SU-DHL-6 (cell line): ENCODE results near the gene SORCS2.

Source experiments
- H2AFZ ChIP-seq: fragments of 200-600 bp; sonication (generic); 2 replicates; pipeline ENCODE4 v1.6.1; 2014; ENCODE audit warnings: low read depth, mild to moderate bottlenecking, moderate library complexity, mixed read lengths, antibody characterized with exemption, low read length; ENCODE audit not compliant: severe bottlenecking
- H3F3A ChIP-seq: fragments of 200-600 bp; shearing (Covaris generic); 2 replicates; pipeline ENCODE4 v1.6.0; 2016; ENCODE audit warnings: antibody characterized with exemption, mild to moderate bottlenecking; ENCODE audit not compliant: insufficient read depth
- H3K27ac ChIP-seq: fragments of 200-600 bp; sonication (generic); 2 replicates; pipeline ENCODE4 v1.5.1; 2016; ENCODE audit warnings: low read depth, mild to moderate bottlenecking, low read length, moderate library complexity, mixed read lengths
- H3K27me3 ChIP-seq: fragments of 200-600 bp; sonication (generic), shearing (Covaris generic); 2 replicates; pipeline ENCODE4 v1.6.0; 2014; ENCODE audit warnings: mild to moderate bottlenecking, low read length
- H3K36me3 ChIP-seq: fragments of 200-600 bp; sonication (generic); 2 replicates; pipeline ENCODE4 v1.6.1; 2014; ENCODE audit warnings: mild to moderate bottlenecking, low read length, mixed read lengths
- H3K4me2 ChIP-seq: fragments of 300-600, 200-600 bp; shearing (Covaris generic), sonication (generic); 2 replicates; pipeline ENCODE4 v1.6.0; 2014; ENCODE audit warnings: low read length, low read depth, mild to moderate bottlenecking; ENCODE audit not compliant: poor library complexity, severe bottlenecking
- H3K4me3 ChIP-seq: fragments of 200-600 bp; sonication (generic); 2 replicates; pipeline ENCODE4 v1.5.1; 2014; ENCODE audit warnings: antibody characterized with exemption, low read length, mild to moderate bottlenecking, mixed read lengths; ENCODE audit not compliant: insufficient read depth, poor library complexity, severe bottlenecking
- H3K79me2 ChIP-seq: fragments of 200-600 bp; sonication (generic); 2 replicates; pipeline ENCODE4 v1.6.1; 2014; ENCODE audit warnings: mild to moderate bottlenecking, low read length, moderate library complexity; ENCODE audit not compliant: insufficient read depth
- H3K9ac ChIP-seq: fragments of 200-600 bp; sonication (generic); 2 replicates; pipeline ENCODE4 v1.7.0; 2014; ENCODE audit warnings: mild to moderate bottlenecking, low read length
- H3K9me2 ChIP-seq: fragments of 200-600 bp; sonication (generic); replicated peaks from 2 replicates; pipeline ENCODE4 v1.6.1; 2014; ENCODE audit warnings: low read length; ENCODE audit not compliant: insufficient read depth
- H3K9me3 ChIP-seq: fragments of 200-600 bp; sonication (generic); 2 replicates; pipeline ENCODE4 v1.6.1; 2014; ENCODE audit warnings: low read length, mixed read lengths; ENCODE audit not compliant: insufficient read depth
- H4K20me1 ChIP-seq: fragments of 200-600 bp; sonication (generic); 2 replicates; pipeline ENCODE4 v1.6.1; 2014; ENCODE audit warnings: low read depth, mild to moderate bottlenecking, antibody characterized with exemption, low read length, moderate library complexity, mixed read lengths
- CTCF ChIP-seq: fragments of 200-600 bp; sonication (generic); IDR thresholded peaks from one replicate; pipeline ENCODE4 v1.5.1; 2017; ENCODE audit warnings: antibody characterized with exemption, mild to moderate bottlenecking, low read length, moderate library complexity; ENCODE audit not compliant: insufficient read depth, poor library complexity, severe bottlenecking
- EZH2phosphoT487 ChIP-seq: fragments of 200-600 bp; sonication (generic), shearing (Covaris generic); conservative IDR thresholded peaks from 2 replicates; pipeline ENCODE4 v1.6.1; 2018; ENCODE audit warnings: mild to moderate bottlenecking, antibody characterized with exemption, low read length, moderate library complexity, mixed read lengths

Gene SORCS2

GRCh38 chr4:7278071-7278765 is 85.9 kb downstream of the SORCS2 start:
- Histone ChIP-seq H3K36me3 (no peaks in the 10 kb centered on the region), H3K4me2 (no peak overlapping the region), H2AFZ (no peak overlapping the region), H4K20me1 (no peaks in the 10 kb centered on the region), H3K79me2 (no peaks in the 10 kb centered on the region), H3K9me3 (no peaks in the 10 kb centered on the region), H3K4me3 (no peak overlapping the region), H3K9me2 (no peaks in the 10 kb centered on the region), H3K27ac (no peak overlapping the region), H3K9ac (no peak overlapping the region), H3F3A (no peaks in the 10 kb centered on the region), H3K27me3 (no peaks in the 10 kb centered on the region)
- TF ChIP-seq EZH2phosphoT487 = no peak
- no peak for TF ChIP-seq CTCF

GRCh38 chr4:7278981-7279380 is 86.6 kb downstream of the SORCS2 start:
- Histone ChIP-seq H4K20me1 (no peaks in the 10 kb centered on the region), H3K36me3 (no peaks in the 10 kb centered on the region), H3K79me2 (no peaks in the 10 kb centered on the region), H3K4me3 (no peak overlapping the region), H3K9ac (no peak overlapping the region), H3K4me2 (no peak overlapping the region), H3F3A (no peaks in the 10 kb centered on the region), H2AFZ (no peak overlapping the region), H3K27ac (no peak overlapping the region), H3K9me3 (no peaks in the 10 kb centered on the region), H3K27me3 (no peaks in the 10 kb centered on the region), H3K9me2 (no peaks in the 10 kb centered on the region)
- no peak for TF ChIP-seq EZH2phosphoT487
- no peak for TF ChIP-seq CTCF

GRCh38 chr4:7279902-7280301 is 87.6 kb downstream of the SORCS2 start:
- H4K20me1 ChIP-seq = no peaks in the 10 kb centered on the region
- H3K4me2 ChIP-seq = no peak overlapping the region
- no peak overlapping the region for H3K4me3 ChIP-seq
- no peaks in the 10 kb centered on the region for H3K79me2 ChIP-seq
- H3K9me2 ChIP-seq = no peaks in the 10 kb centered on the region
- no peak overlapping the region for H2AFZ ChIP-seq
- H3F3A ChIP-seq = no peaks in the 10 kb centered on the region
- H3K9me3 ChIP-seq = no peaks in the 10 kb centered on the region
- H3K27me3 ChIP-seq = no peaks in the 10 kb centered on the region
- no peak overlapping the region for H3K27ac ChIP-seq
- H3K36me3 ChIP-seq = no peaks in the 10 kb centered on the region
- no peak for TF ChIP-seq EZH2phosphoT487
- TF ChIP-seq CTCF = no peak
- no peak overlapping the region for H3K9ac ChIP-seq
